ENCODE data around the gene ABCC8. TPM values are rescaled to one million over a fixed set of nuclear protein-coding genes. Genes with fewer than 3 reads are reported as not detected.

ABCC8 gene
- total RNA-seq, 1 donor from 2014 or later = not detected

DNA sequence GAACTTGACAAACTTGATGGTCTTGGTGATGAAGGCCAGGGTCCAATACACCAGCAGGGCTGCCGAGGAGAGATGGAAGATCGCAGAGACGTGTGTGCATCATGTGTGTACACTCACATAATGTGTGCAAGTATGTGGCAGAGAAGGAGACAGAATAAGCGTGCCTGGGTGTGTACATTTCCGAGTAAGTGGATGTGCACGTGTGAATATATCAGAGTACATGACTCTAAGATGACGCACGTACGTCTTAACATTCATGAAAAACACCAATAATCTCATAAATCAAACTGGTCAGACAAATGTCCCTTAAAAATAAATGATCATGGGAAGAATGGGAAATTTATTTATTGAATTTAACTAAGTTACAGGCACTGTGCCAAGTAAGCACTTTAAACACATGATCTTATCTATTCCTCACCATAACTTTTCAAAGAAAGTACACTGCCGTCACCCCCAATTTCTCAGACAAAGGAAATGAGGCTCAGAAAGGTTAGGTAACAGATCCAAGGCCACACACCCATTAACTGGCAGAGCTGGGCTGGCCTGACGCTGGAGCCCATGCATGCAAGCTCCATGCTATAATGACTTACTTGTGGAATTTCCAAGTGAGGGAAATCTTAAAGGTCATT, 13.0 kb downstream of the ABCC8 start:
- no peak for DNase-seq (ENCODE audit: low read depth)
- no peak for TF ChIP-seq CTCF (conservative IDR thresholded peaks at IDR 0.05; ENCODE audit: low read depth, low read length)
- H3K4me3 ChIP-seq (ENCODE audit: low read depth, low read length) = no peak overlapping the region

DNA sequence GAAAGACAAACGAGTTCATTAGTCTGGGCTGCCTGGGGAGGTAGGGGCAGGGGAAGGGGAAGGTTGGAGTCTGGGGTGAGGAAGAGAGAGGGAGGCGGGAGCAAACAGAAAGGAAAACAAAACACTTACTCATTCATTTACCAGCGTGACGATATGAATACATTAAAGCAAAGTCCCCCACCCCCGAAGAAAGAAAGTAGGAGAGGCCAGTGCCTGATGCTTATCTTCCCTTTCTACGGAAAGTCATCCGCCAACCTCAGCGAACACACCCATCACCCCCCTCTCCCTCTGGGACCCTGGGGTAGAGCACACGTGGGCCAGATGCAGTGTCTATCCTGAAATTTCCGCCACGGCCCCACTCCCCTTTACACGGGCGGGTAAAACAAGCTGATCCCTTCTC, 13.7 kb downstream of the ABCC8 start:
- H3K4me3 ChIP-seq (ENCODE audit: low read depth, low read length) = no peak overlapping the region
- no peak for TF ChIP-seq CTCF (conservative IDR thresholded peaks at IDR 0.05; ENCODE audit: low read depth, low read length)
- no peak for DNase-seq (ENCODE audit: low read depth)

GRCh38 chr11:17460406-17460805, 16.2 kb downstream of the ABCC8 start:
- H3K4me3 ChIP-seq (ENCODE audit: low read depth, low read length) = no peak overlapping the region
- TF ChIP-seq CTCF (conservative IDR thresholded peaks at IDR 0.05; ENCODE audit: low read depth, low read length) = no peak
- DNase-seq (ENCODE audit: low read depth) = no peak

GRCh38 chr11:17459236-17459896, 17.3 kb downstream of the ABCC8 start:
- no peak for DNase-seq (ENCODE audit: low read depth)
- H3K4me3 ChIP-seq (ENCODE audit: low read depth, low read length) = no peak overlapping the region
- no peak for TF ChIP-seq CTCF (conservative IDR thresholded peaks at IDR 0.05; ENCODE audit: low read depth, low read length)

DNA sequence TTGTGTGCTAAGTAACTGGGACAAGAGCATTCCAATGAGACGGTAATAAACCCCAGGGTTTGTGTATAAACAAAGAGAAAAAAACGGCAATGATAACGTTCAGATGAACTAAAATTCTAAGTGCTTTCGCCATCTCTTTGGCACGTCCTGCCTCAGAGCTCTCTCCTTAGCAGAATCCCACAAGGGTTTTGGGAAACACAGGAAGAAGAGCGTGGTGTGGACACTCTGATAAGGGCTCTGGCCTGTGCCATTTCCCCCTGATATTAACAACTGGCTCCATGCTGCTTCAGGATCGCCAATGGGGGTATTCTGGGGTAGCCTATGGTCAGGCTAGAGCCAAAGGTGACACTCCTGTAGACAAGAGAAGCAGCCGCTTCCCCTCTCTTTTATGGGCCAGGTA, 18.4 kb downstream of the ABCC8 start:
- TF ChIP-seq CTCF (conservative IDR thresholded peaks at IDR 0.05; ENCODE audit: low read depth, low read length) = no peak
- DNase-seq (ENCODE audit: low read depth) = no peak
- H3K4me3 ChIP-seq (ENCODE audit: low read depth, low read length) = no peak overlapping the region

DNA sequence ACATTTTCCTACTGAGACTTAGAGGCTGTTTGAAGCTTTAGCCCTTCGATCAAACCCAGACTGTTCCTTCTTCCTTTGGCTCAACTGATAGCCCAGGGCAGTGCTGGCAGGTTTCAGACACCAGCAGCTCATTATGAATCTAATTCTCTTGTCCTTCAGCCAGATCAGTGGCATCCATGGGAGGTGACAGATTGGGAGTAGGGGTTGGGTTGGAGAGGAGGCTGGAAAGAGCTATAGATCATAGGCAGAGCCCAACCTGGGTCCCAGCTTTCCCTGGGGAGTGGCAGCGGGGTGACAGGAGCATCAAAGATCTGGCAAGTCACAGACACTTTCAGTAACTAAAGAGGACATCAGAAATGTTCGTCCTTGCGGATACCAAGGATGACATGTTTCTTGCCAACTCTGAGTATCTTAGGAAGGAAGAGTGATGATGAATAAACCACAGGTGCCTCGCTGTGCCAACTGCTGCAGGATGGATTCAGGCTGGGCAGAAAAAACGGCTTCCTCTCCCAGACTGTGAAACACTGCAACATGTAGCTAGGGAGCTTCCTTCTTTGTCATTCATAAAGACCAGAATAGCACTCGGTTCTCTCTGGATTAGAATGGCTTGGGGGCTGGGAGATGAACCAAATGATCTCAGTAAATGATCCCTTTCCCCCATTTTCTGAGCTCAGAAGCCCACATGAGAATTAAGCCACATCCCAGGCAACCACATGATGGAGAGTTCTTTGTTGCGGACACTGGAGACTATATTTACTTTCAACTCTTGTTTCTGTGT, 19.1 kb downstream of the ABCC8 start:
- H3K4me3 ChIP-seq (ENCODE audit: low read depth, low read length) = no peak overlapping the region
- no peak for DNase-seq (ENCODE audit: low read depth)
- no peak for TF ChIP-seq CTCF (conservative IDR thresholded peaks at IDR 0.05; ENCODE audit: low read depth, low read length)

All from epithelial cell of proximal tubule (primary cell).